GM21381 (cell line): ENCODE measurements around the gene PCSK1.
A peak's percentile ranks its signal among the peaks of the same experiment; 100 is the strongest.

Experiments used
- ATAC-seq: cut with Tn5 transposase; IDR thresholded peaks from one replicate; pipeline ENCODE4 v1.9.1; 2021; ENCODE audit warnings: mild to moderate bottlenecking, moderate library complexity; ENCODE audit not compliant: unreplicated experiment

Gene PCSK1

GRCh38 chr5:96433066-96433447 lies at the start of gene PCSK1:
PCSK1 (minus strand) TSS chr5:96433248; CDS start chr5:96433042, 206 bp downstream.
- ATAC-seq, result no peak

GRCh38 chr5:96481867-96482266 lies 48.8 kb upstream of the PCSK1 start:
- no peak for ATAC-seq

- no peak for ATAC-seq
Measured at GRCh38 chr5:96481009-96481786, 48.1 kb upstream of the PCSK1 start.

- ATAC-seq, result no peak
Measured at GRCh38 chr5:96478983-96479382, 45.9 kb upstream of the PCSK1 start.

GRCh38 chr5:96476654-96477053 lies 43.6 kb upstream of the PCSK1 start:
- no peak for ATAC-seq

- ATAC-seq, result no peak
Measured at GRCh38 chr5:96474073-96474472, 41.0 kb upstream of the PCSK1 start.

GRCh38 chr5:96473155-96473554 lies 40.1 kb upstream of the PCSK1 start:
- no peak for ATAC-seq

- no peak for ATAC-seq
Measured at GRCh38 chr5:96470785-96471184, 37.7 kb upstream of the PCSK1 start.

- ATAC-seq, result no peak
Measured at GRCh38 chr5:96468956-96469355, 35.9 kb upstream of the PCSK1 start.

GRCh38 chr5:96463091-96463490 lies 30.0 kb upstream of the PCSK1 start:
- ATAC-seq, result no peak

- ATAC-seq, result no peak
Measured at GRCh38 chr5:96459313-96460121, 26.5 kb upstream of the PCSK1 start.

- ATAC-seq, result no peak
Measured at GRCh38 chr5:96458176-96458575, 25.1 kb upstream of the PCSK1 start.

GRCh38 chr5:96455789-96456188 lies 22.7 kb upstream of the PCSK1 start:
- ATAC-seq, result no peak

- ATAC-seq, result no peak
Measured at GRCh38 chr5:96453394-96453793, 20.3 kb upstream of the PCSK1 start.

GRCh38 chr5:96447949-96448348 lies 14.9 kb upstream of the PCSK1 start:
- no peak for ATAC-seq

- ATAC-seq, result peak; percentile 34
Measured at GRCh38 chr5:96440185-96440538, 7.1 kb upstream of the PCSK1 start.

- peak; percentile 92 for ATAC-seq
Measured at GRCh38 chr5:96439477-96440184, 6.6 kb upstream of the PCSK1 start.

- ATAC-seq, result no peak
Measured at GRCh38 chr5:96434201-96434645, 1.2 kb upstream of the PCSK1 start.

- no peak for ATAC-seq
Measured at GRCh38 chr5:96432216-96433065, 607 bp downstream of the PCSK1 start.

GRCh38 chr5:96431376-96432187 lies 1.5 kb downstream of the PCSK1 start:
- no peak for ATAC-seq
